Mesothelial cell of epicardium (in vitro differentiated cells): ENCODE measurements around the gene TMEM201. TPM values are rescaled to one million over a fixed set of nuclear protein-coding genes. Genes with fewer than 3 reads are reported as not detected.

Experiments used
- DNase-seq, 2 experiments: peaks; one replicate each; pipeline ENCODE4 v3.0.0; 2021; ENCODE audit warnings: low spot score in 2 of 2; ENCODE audit not compliant: unreplicated experiment in 2 of 2
- H3K27ac Mint-ChIP-seq: 2 replicates; pipeline ENCODE4 v1.8.0; 2021; ENCODE audit warnings: mixed read lengths
- H3K27me3 Mint-ChIP-seq: 2 replicates; pipeline ENCODE4 v1.8.0; 2021; ENCODE audit warnings: low read depth, mixed read lengths
- H3K36me3 Mint-ChIP-seq: 2 replicates; pipeline ENCODE4 v1.8.0; 2021; ENCODE audit warnings: mixed read lengths
- H3K4me1 Mint-ChIP-seq: 2 replicates; pipeline ENCODE4 v1.8.0; 2021; ENCODE audit warnings: mixed read lengths
- H3K4me3 Mint-ChIP-seq: 2 replicates; pipeline ENCODE4 v1.8.0; 2021; ENCODE audit warnings: mild to moderate bottlenecking, moderate library complexity, mixed read lengths
- H3K9me3 Mint-ChIP-seq: 2 replicates; pipeline ENCODE4 v1.8.0; 2021; ENCODE audit warnings: mixed read lengths
- CTCF ChIP-seq: fragments of 200-600 bp; sonication (generic); IDR thresholded peaks from one replicate; pipeline ENCODE4 v1.5.0; 2021; ENCODE audit warnings: antibody characterized with exemption; ENCODE audit not compliant: unreplicated experiment
- total RNA-seq: library from RNA; stranded (reverse); gene quantifications from 3 replicates; pipeline ENCODE4 v1.2.1, GENCODE V29; 2021

The TMEM201 gene
- total RNA-seq, 1 donor from 2014 or later, result 31.8 TPM

GRCh38 chr1:9654834-9655723, 66.4 kb downstream of the TMEM201 start:
- DNase-seq, result no peak
- H3K36me3 Mint-ChIP-seq, result no peaks in the 10 kb centered on the region
- no peaks in the 10 kb centered on the region for H3K9me3 Mint-ChIP-seq
- peaks cover 52% of the 10 kb centered on the region for H3K27me3 Mint-ChIP-seq
- H3K4me3 Mint-ChIP-seq, result no peak overlapping the region
- peaks cover 9% of the 10 kb centered on the region for H3K4me1 Mint-ChIP-seq
- no peak overlapping the region for H3K27ac Mint-ChIP-seq
- no peak for TF ChIP-seq CTCF

GRCh38 chr1:9655836-9656235, 67.1 kb downstream of the TMEM201 start:
- Mint-ChIP-seq H3K27me3 (peaks cover 47% of the 10 kb centered on the region), H3K4me3 (no peak overlapping the region), H3K4me1 (peaks cover 9% of the 10 kb centered on the region), H3K9me3 (no peaks in the 10 kb centered on the region), H3K36me3 (no peaks in the 10 kb centered on the region), H3K27ac (no peak overlapping the region)
- no peak for DNase-seq
- no peak for TF ChIP-seq CTCF

- peaks cover 37% of the 10 kb centered on the region for H3K27me3 Mint-ChIP-seq
- no peak overlapping the region for H3K27ac Mint-ChIP-seq
- peaks cover 6% of the 10 kb centered on the region for H3K4me1 Mint-ChIP-seq
Observed at GRCh38 chr1:9657521-9658032, 68.9 kb downstream of the TMEM201 start.

GRCh38 chr1:9658199-9658598, 69.5 kb downstream of the TMEM201 start:
- Mint-ChIP-seq H3K27ac (no peak overlapping the region), H3K27me3 (peaks cover 31% of the 10 kb centered on the region), H3K4me1 (peaks cover 6% of the 10 kb centered on the region), H3K36me3 (no peaks in the 10 kb centered on the region), H3K4me3 (no peak overlapping the region), H3K9me3 (no peaks in the 10 kb centered on the region)
- no peak for DNase-seq
- no peak for TF ChIP-seq CTCF

More at GRCh38 chr1:9657521-9658032, 68.9 kb downstream of the TMEM201 start:
- Mint-ChIP-seq H3K9me3 (no peaks in the 10 kb centered on the region), H3K4me3 (no peak overlapping the region), H3K36me3 (no peaks in the 10 kb centered on the region)
- no peak for TF ChIP-seq CTCF
- no peak for DNase-seq

- DNase-seq, result peak in 1 of 2 experiments; percentile 41
- H3K27ac Mint-ChIP-seq, result peak overlapping the region; percentile 87
- H3K4me3 Mint-ChIP-seq, result no peak overlapping the region
- TF ChIP-seq CTCF, result no peak
- H3K4me1 Mint-ChIP-seq, result peaks cover 6% of the 10 kb centered on the region
- no peaks in the 10 kb centered on the region for H3K9me3 Mint-ChIP-seq
- H3K36me3 Mint-ChIP-seq, result no peaks in the 10 kb centered on the region
- peaks cover 20% of the 10 kb centered on the region for H3K27me3 Mint-ChIP-seq
Observed at GRCh38 chr1:9659328-9659727, 70.6 kb downstream of the TMEM201 start.
